Breast epithelium (tissue), 4 donors: ENCODE results near the gene LYRM9. TPM values are rescaled to one million over a fixed set of nuclear protein-coding genes. Genes with fewer than 3 reads are reported as not detected.

ENCODE experiments used
- DNase-seq, 2 donors: peaks; one replicate each; pipeline ENCODE4 v3.0.0-alpha.2; 2019; ENCODE audit warnings: low spot score in 2 of 2
- H3K27ac ChIP-seq, 2 donors: fragments of 200-600 bp; sonication (generic) in 1 of 2; one replicate each; pipeline ENCODE4 v1.5.1; 2016 to 2019; ENCODE audit warnings: mild to moderate bottlenecking in 1 of 2
- H3K27me3 ChIP-seq, 2 donors: fragments of 200-600 bp; sonication (generic) in 1 of 2; one replicate each; pipeline versions ENCODE4 v1.5.1 to v1.6.0; 2017 to 2019; ENCODE audit warnings: control low read depth in 1 of 2, mild to moderate bottlenecking in 1 of 2
- H3K36me3 ChIP-seq: fragments of 200-600 bp; one replicate; pipeline ENCODE4 v1.5.1; 2019
- H3K4me1 ChIP-seq, 2 donors: fragments of 200-600 bp; sonication (generic); one replicate each; pipeline ENCODE4 v1.5.1; 2016 to 2019; ENCODE audit warnings: control low read depth in 1 of 2
- H3K4me3 ChIP-seq, 3 donors: fragments of 200-600 bp; sonication (generic); 1 replicate in 2 of 3; 2 replicates in 1 of 3; pipeline ENCODE4 v1.5.1; 2016 to 2019; ENCODE audit warnings: mild to moderate bottlenecking in 3 of 3, moderate library complexity in 2 of 3
- H3K9me3 ChIP-seq, 2 donors: fragments of 200-600 bp; sonication (generic) in 1 of 2; one replicate each; pipeline ENCODE4 v1.5.1; 2016 to 2019; ENCODE audit warnings: control low read depth in 1 of 2
- POLR2A ChIP-seq: fragments of 450-650 bp; IDR thresholded peaks from one replicate; pipeline ENCODE4 v1.6.1; 2016; ENCODE audit warnings: antibody characterized with exemption, mild to moderate bottlenecking, moderate library complexity
- POLR2AphosphoS5 ChIP-seq, 3 donors: sonication (generic); formaldehyde crosslinking; IDR thresholded peaks; one replicate each; pipeline ENCODE4 v1.6.1; 2017; ENCODE audit warnings: antibody characterized with exemption in 3 of 3
- intact Hi-C: fragments of 100-400 bp; cut with DNase I; formaldehyde crosslinking; loops from one replicate; pipeline ENCODE4 v1.15.1; 2023; ENCODE audit warnings: low total_unique reads
- total RNA-seq, 3 donors: library from RNA; depleted of rRNA; stranded (reverse); fragments of >200 nt; gene quantifications; one replicate each; pipeline ENCODE4 v1.1.0, GENCODE V29; 2016
- TF ChIP-seq, protein P1 (sequence below), 3 donors: fragments of 450-650 bp; IDR thresholded peaks; one replicate each; pipeline ENCODE4 v1.5.1; 2016 to 2017; ENCODE audit warnings: antibody characterized with exemption in 3 of 3, mild to moderate bottlenecking in 3 of 3, moderate library complexity in 3 of 3

Gene LYRM9
- total RNA-seq, 3 donors from 2014 or later, result 23.3 to 31.3 (median 31.2) TPM

DNA sequence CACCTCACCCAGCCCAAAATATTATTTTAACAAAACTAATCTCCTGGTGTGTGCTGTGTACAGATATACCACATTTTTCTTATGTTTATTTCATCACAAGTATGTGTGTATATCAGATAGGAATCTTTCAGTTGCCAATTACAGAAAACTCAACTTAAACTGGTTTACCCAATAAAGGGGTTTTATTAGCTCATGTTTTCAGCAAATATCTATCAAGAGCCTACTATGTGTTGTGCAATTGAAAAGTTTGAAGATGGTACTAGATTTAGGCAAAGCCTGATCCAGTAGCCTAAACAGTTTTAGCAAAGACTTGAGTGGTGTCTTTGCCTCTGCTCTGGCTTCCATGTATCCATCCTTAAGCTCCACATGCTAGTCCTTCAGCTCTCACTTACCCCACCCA lies 45.1 kb upstream of the LYRM9 start:
- H3K9me3 ChIP-seq, result peaks cover 3 to 6% of the 10 kb centered on the region in 2 donors
- H3K4me1 ChIP-seq, result no peaks in the 10 kb centered on the region
- no peak overlapping the region for H3K4me3 ChIP-seq
- intact Hi-C loops, result no loop called here
- DNase-seq, result no peak
- H3K36me3 ChIP-seq, result no peaks in the 10 kb centered on the region
- TF ChIP-seq POLR2A, result no peak
- TF ChIP-seq, protein P1, sequence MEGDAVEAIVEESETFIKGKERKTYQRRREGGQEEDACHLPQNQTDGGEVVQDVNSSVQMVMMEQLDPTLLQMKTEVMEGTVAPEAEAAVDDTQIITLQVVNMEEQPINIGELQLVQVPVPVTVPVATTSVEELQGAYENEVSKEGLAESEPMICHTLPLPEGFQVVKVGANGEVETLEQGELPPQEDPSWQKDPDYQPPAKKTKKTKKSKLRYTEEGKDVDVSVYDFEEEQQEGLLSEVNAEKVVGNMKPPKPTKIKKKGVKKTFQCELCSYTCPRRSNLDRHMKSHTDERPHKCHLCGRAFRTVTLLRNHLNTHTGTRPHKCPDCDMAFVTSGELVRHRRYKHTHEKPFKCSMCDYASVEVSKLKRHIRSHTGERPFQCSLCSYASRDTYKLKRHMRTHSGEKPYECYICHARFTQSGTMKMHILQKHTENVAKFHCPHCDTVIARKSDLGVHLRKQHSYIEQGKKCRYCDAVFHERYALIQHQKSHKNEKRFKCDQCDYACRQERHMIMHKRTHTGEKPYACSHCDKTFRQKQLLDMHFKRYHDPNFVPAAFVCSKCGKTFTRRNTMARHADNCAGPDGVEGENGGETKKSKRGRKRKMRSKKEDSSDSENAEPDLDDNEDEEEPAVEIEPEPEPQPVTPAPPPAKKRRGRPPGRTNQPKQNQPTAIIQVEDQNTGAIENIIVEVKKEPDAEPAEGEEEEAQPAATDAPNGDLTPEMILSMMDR (IDR thresholded peaks at IDR 0.05), result no peak
- no peak for TF ChIP-seq POLR2AphosphoS5 (IDR thresholded peaks at IDR 0.05)
- no peaks in the 10 kb centered on the region for H3K27me3 ChIP-seq
- H3K27ac ChIP-seq, result no peak overlapping the region

DNA sequence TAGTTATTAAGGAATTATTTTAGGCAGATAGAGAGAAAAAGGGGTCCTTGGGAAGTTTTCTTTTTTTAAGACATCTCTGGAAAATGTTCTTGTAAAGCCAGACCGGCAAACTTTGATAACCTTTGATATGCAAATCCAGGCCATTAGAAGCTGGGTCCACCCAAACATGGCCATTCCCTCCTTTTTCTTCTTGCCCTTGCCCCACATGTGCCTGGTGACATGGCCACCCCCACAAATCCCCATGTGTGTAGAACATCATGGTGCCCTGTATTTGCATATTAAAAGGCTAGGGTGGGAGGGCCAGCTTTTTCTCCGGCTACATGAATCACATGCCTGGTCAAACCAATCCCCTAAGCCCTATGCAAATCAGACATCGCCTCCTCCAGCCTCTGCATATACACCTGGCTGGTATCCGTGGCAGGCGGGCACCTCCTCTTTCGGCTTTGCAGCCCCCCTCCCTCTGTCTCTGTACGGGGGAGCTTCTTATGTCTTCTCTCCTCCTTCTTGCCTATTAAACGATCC lies 43.9 kb upstream of the LYRM9 start:
- TF ChIP-seq POLR2A (no peak), POLR2AphosphoS5 (IDR thresholded peaks at IDR 0.05) (no peak)
- TF ChIP-seq, protein P1 (IDR thresholded peaks at IDR 0.05), result no peak
- Histone ChIP-seq H3K27me3 (no peaks in the 10 kb centered on the region), H3K4me3 (no peak overlapping the region), H3K27ac (no peak overlapping the region), H3K9me3 (peaks cover 3 to 7% of the 10 kb centered on the region in 2 donors), H3K36me3 (no peaks in the 10 kb centered on the region), H3K4me1 (no peaks in the 10 kb centered on the region)
- no peak for DNase-seq
- intact Hi-C loops, result no loop called here

DNA sequence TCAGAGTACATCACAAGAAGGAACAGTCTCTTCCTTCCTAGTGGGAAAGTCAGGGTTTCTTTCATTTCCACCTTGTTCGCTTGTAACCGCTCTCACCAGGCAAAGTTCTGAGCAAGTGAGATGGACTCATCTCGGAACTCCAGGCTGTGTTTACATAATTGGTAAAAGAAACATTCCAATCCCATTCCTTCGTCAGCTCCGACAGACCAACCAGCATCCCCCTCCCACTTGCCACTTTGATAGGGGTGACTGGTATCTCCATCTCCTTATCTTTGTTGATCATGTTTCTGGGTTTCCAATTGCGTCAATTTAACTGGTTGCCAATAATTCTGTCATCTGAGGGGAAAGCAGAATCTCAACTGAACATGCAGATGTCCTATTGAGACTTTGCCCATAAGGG lies 36.8 kb upstream of the LYRM9 start:
- no peaks in the 10 kb centered on the region for H3K4me1 ChIP-seq
- DNase-seq, result no peak
- H3K27me3 ChIP-seq, result no peaks in the 10 kb centered on the region
- H3K36me3 ChIP-seq, result no peaks in the 10 kb centered on the region
- intact Hi-C loops, result no loop called here
- peaks cover 3 to 7% of the 10 kb centered on the region in 2 donors for H3K9me3 ChIP-seq
- no peak overlapping the region for H3K4me3 ChIP-seq
- no peak overlapping the region for H3K27ac ChIP-seq
- TF ChIP-seq POLR2AphosphoS5 (IDR thresholded peaks at IDR 0.05) (no peak), POLR2A (no peak)
- TF ChIP-seq, protein P1 (IDR thresholded peaks at IDR 0.05), result no peak

DNA sequence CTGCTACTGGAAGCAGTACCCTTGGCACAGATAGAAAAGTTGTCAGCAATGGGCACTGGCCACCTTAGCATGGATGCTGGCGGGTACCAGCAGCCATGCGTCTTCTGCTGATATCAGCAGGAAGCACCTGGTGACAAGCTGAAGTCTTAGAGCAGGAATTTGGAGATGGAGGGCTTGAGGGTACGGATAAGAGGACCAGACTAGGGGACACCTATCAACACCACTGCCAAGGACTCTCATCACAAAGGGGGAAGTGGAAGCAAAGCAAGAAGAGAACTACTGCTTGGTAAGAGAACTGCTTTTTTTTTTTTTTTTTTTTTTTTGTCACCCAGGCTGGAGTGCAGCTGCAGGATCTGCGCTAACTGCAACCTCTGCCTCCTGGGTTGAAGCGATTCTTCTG lies 35.4 kb upstream of the LYRM9 start:
- Histone ChIP-seq H3K4me1 (no peaks in the 10 kb centered on the region), H3K4me3 (no peak overlapping the region), H3K27me3 (no peaks in the 10 kb centered on the region), H3K36me3 (no peaks in the 10 kb centered on the region), H3K9me3 (peaks cover 0 to 5% of the 10 kb centered on the region in 2 donors), H3K27ac (no peak overlapping the region)
- TF ChIP-seq, protein P1 (IDR thresholded peaks at IDR 0.05), result no peak
- TF ChIP-seq POLR2A, result no peak
- no peak for TF ChIP-seq POLR2AphosphoS5 (IDR thresholded peaks at IDR 0.05)
- no peak for DNase-seq
- intact Hi-C loops, result no loop called here

DNA sequence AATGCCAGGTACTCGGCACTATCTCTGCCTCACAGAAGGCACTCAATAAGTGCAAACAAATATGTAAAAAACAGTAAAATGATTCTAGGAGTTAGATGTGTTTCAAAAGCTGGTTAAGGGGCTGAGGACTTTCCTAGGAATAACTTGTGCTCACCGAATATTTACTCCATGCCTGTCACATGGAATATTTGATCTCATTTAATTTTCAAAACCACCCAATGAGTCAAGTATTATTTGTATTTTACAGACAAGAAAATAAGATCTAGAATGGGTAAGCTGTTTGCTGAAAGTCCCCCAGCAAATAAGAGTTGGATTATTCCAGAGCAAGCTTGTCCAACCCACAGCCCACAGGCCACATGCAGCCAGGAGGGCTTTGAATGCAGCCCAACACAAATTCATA lies 34.6 kb upstream of the LYRM9 start:
- Histone ChIP-seq H3K4me1 (no peaks in the 10 kb centered on the region), H3K4me3 (no peak overlapping the region), H3K36me3 (no peaks in the 10 kb centered on the region), H3K27me3 (no peaks in the 10 kb centered on the region), H3K27ac (no peak overlapping the region), H3K9me3 (no peaks in the 10 kb centered on the region)
- no peak for DNase-seq
- TF ChIP-seq POLR2A (no peak), POLR2AphosphoS5 (IDR thresholded peaks at IDR 0.05) (no peak)
- TF ChIP-seq, protein P1 (IDR thresholded peaks at IDR 0.05), result no peak
- intact Hi-C loops, result no loop called here
